ENCODE results near the gene ZNF681.
"Not testable (repeated sequence)": the region's sequence is repeated elsewhere in the genome, so short reads cannot be mapped to it uniquely, and the experiment has no call there.

ZNF681 gene

DNA sequence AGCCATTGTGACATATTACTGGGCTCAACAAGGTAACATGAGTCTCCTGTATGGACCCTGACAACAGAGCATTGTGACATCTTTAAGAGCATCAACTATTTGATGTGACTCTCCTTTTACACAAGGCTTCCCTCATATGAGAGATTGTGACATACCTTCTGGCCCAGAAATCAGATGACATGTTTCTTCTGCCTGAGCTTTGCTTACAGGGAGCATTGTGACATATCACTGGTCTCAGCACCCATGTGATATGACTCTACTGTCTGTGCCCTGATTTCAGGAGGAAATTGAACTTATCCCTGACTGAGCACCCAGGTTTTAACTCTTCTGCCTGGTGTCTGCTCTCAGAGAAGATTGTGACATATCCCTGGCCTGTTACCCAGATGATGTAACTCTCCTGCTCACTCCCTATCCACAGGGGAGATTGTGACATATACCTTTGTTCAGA is 15.9 kb upstream of the ZNF681 start:
- in situ Hi-C loops (cut with MboI; ENCODE audit: low sequenced_read_pairs): no loop called here

DNA sequence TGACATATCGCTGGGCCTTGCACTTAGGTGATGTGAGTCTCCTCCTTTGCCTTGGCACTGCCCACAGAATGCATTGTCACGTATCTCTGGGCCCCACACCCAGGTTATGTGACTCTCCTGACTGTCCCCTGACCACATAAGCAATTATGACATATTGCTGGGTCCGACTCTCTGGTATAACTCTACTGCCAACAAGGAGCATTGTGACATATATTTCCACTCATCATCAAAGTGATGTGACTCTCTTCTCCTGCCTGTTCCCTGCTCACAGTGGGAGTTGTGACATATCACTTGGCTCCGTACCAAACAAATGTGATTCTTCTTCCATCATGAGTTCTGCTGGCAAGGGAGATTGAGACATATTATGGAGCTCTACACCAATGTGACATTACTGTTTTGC is 15.4 kb upstream of the ZNF681 start:
- in situ Hi-C loops (cut with MboI; ENCODE audit: low sequenced_read_pairs): no loop called here

DNA sequence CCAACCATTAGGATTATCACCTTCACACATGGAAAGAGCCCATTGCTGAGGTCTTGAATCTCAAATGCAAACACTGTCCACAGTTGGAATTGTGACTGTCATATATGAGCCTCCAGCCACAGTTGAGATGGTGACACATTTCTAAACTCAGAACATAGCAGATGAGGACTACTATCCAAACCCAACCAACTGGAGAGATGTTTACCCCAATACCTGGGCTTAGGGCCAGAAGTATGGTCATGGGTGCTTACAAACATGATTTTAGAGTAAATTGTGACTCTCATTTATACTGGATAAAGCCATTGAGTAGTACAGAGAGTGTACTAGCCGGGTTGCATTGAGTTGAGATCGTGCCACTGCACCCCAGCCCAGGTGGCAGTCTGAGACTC is 14.0 kb upstream of the ZNF681 start:
- in situ Hi-C loops (cut with MboI; ENCODE audit: low sequenced_read_pairs): no loop called here

DNA sequence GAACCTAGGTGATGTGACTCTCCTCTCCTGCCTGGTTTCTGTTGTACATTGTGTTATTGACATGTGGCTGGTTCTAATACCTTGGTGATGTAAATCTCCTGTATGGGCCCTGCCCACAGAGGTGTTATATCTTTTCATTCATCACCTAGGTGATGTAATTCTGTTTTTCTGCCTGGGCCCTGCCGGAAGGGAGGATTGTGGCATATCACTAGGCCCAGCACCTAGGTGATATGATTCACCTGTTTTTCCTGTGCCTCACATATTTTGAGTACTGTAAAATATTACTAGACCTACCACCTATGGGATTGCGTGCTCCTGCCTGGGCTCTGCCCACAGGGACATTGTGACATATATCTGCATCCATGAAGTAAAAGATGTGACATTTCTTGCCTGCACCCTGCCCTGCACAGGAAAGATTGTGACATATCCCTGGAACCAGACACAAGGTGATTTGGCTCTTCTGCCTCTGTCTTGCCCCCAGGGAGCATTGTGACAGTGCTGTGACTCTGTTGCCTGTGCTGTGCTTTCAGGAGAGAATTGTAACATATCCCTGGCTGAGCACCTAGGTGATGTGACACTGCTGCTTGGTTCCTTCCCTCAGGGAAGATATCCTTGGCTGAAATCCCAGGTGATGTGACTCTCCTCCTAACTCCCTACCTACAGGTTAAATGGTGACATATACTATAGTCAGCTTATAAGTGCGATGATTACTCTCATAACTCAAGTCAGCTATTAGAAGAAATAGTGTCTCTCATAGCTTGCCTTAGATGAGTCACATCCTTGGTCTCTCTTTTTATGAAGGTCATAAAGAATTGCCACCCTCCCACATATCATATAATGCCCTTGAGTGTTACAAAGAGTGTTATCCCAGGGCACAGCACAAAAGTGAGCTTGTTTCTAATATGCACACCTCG is 13.3 kb upstream of the ZNF681 start:
- in situ Hi-C loops (cut with MboI; ENCODE audit: low sequenced_read_pairs): no loop called here

DNA sequence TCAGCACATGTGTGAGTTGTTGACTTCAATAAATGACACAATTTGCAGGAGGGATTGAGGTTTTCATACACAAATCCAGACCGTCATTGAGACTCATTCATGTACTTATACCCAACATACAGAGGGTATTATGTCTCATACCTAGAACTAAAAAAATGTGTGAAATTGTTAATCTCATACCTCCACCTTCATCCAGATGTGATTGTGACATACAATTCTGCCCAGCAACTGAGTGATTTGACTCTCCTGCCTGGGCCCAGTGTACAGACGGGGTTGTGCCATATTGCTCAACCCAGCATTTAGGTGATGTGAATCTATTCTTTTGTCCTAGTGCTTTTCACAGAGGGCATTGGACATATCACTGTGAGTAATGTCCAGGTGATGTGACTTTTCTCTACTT is 12.6 kb upstream of the ZNF681 start:
- in situ Hi-C loops (cut with MboI; ENCODE audit: low sequenced_read_pairs): no loop called here

DNA sequence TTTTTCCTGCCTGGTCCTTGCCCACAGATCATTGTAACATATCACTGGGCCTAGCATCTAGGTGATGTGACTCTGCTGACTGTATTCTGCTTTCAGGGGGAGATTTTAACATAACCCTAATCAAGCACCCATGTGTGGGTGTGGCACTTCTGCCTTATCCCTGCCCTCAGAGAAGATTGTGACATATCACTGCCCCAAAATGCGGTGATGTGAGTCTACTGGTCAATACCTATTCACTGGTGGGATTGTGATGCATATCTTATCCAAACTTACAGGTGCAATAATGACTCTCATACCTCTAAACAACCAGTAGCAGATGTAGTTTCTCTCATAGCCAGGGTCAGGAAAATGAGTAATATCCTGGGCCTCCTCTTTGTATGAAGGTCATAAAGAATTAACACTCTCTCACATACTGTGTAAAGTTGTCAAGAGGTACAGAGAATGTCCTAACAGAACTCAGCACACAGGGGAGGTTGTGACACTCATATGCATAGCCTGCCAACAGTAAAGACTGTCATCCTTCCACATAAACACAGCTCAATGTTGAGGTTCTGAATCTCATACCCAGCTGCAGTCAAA is 12.1 kb upstream of the ZNF681 start:
- in situ Hi-C loops (cut with MboI; ENCODE audit: low sequenced_read_pairs): no loop called here

DNA sequence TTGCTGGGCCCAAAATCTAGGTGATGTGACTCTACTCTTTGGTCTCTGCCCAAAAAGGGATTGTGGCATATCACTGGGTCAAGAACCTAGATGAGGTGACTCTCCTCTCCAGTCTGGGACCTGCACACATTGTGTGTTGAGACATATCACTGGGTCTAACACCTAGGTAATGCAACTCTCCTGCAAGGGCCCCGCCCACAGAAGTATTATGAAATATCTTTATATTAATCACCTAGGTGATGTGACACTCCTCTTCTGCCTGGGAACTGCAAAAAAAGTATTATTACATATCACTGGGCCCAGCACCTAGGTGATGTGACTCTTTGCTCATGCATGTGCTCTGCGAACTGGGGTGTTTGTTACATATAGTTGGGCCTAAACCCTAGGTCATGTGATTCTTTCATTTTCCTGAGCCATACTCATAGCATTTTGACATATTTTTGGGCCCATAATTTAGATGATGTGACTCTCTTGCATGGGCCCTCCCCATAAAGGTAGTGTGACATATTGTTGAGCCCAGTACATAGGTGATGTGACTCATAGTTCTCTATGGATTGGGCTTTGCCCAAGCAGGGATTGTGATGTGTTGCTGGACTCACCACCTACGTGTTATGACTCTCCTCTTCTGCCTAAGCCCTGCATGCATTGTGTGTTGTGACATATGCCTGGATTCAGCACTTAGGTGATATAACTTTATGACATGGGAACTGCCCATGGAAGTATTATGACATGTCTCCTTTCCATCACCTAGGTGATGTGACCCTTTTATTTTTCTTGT is 11.2 kb upstream of the ZNF681 start:
- in situ Hi-C loops (cut with MboI; ENCODE audit: low sequenced_read_pairs): no loop called here

DNA sequence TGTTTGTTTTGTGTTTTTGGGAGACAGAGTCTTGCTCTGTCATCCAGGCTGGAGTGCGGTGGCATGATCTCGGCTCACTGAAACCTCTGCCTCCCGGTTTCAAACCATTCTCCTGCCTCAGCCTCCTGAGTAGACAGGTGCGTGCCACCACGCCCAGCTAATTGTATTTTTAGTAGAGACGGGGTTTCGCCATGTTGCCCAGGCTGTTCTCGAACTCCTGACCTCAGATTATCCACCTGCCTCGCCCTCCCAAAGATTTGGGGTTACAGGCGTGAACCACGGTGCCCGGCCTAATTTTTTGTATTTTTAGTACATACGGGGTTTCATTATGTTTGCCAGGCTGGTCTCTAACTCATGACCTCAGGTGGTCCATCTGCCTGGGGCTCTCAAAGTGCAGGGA is 8.3 kb upstream of the ZNF681 start:
- in situ Hi-C loops (cut with MboI; ENCODE audit: low sequenced_read_pairs): no loop called here

DNA sequence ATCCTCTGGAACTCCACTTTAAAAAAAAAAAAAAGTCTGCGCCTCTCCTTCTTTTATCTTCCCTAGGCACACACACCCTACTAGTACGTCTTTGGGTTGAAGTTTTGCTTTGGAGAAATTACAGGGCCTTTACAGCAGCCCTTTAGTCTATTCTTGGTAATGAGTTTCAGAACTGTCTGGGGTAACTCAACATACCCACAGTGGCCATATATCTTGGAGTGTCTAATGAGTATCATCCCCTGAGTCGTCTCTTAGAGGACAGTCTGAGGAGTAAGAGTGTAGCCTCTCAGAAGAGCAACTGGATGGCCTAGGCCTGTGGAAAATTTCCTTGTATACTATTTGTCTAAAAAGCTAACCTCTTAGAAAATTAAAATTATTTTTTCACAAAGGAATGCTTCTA is 6.1 kb upstream of the ZNF681 start:
- in situ Hi-C loops (cut with MboI; ENCODE audit: low sequenced_read_pairs): no loop called here

DNA sequence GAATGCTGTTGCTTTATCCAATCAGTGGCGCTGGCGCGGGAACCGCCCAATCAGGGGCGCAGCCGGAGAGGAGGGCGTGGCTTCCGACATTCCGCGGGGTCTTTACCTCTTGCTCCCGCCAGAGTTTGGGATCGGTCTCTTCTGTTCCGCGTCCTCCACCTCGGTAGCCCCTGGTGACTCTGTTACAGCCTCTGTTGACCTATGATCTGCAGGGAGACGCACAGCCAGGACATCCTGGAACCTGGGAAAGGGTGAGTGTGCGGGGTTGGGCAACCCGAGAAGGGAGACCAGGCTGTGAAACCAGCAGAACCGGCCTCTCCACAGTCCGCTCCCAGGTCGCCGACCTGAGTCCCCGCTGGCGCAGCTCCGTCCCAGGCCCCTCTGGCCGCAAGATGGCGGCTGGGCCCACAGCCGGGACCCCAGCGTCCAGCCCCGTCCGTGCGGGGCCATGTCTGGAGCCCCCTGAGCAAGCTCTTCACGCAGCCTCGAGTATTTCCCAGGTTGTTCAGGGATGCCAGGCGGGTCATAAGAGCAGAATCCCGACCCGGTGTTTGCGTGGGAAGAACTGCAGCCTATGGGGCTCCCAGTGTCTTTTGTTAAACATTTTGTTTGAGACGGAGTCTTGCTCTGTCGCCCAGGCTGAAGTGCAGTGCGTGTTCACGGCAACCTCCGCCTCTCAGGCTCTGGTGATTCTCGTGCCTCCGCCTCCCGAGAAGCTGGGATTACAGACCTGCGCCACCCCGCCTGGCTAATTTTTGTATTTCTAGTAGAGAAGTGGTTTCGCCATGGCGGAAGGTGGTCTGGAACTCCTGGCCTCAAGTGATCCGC is 4.4 kb upstream of the ZNF681 start:
- in situ Hi-C loops (cut with MboI; ENCODE audit: low sequenced_read_pairs): no loop called here

DNA sequence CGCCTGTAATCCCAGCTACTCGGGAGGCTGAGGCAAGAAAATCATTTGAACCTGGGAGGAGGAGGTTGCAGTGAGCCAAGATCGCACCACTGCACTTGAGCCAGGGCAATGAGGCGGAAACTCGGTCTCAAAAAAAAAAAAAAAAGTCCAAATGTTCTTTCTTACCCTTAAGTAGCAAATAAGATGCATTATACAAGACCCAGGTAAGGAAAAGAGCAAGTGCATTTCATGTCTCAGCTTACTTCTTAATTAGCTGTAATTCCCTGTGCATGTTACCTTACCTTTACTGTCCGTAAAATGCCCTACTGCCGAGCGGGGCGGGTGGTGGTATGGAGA is 3.8 kb upstream of the ZNF681 start:
- in situ Hi-C loops (cut with MboI; ENCODE audit: low sequenced_read_pairs): no loop called here

DNA sequence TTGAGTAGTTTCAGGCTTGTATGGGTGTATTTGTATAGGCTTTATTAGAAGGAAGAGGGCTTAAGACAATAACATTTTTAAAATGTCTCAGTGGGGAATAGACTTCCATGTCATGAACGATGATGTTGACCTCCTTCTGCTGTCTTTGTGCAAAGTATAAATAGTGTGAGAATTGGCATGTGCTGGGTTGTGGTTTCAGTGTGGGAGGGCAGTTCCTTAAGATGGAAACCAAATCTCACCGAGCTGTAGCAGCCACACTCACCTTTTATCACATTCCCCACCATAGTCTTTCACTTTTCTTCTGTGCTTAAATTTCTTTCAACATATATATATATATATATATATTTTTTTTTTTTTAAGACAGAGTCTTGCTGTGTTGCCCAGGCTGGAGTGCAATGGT is 1.6 kb upstream of the ZNF681 start:
- in situ Hi-C loops (cut with MboI; ENCODE audit: low sequenced_read_pairs): not testable (repeated sequence)

DNA sequence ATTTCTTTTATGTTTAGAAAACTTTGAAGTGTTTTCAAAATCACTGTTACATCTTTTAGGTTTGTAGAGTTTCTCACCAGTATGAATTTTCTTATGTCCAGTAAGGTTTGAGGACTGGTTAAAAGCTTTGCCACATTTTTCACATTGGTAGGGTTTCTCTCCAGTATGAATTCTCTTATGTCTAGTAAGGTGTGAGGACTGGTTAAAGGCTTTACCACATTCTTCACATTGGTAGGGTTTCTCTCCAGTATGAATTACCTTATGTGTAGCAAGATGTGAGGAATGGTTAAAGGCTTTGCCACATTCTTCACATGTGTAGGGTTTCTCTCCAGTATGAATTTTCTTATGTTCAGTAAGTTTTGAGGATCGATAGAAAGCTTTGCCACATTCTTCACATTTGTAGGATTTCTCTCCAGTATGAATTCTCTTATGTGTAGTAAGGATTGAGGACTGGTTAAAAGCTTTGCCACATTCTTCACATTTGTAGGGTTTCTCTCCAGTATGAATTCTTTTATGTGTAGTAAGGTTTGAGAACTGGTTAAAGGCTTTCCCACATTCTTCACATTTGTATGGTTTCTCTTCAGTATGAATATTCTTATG is 15.0 kb downstream of the ZNF681 start:
- in situ Hi-C loops (cut with MboI; ENCODE audit: low sequenced_read_pairs): not testable (repeated sequence)

DNA sequence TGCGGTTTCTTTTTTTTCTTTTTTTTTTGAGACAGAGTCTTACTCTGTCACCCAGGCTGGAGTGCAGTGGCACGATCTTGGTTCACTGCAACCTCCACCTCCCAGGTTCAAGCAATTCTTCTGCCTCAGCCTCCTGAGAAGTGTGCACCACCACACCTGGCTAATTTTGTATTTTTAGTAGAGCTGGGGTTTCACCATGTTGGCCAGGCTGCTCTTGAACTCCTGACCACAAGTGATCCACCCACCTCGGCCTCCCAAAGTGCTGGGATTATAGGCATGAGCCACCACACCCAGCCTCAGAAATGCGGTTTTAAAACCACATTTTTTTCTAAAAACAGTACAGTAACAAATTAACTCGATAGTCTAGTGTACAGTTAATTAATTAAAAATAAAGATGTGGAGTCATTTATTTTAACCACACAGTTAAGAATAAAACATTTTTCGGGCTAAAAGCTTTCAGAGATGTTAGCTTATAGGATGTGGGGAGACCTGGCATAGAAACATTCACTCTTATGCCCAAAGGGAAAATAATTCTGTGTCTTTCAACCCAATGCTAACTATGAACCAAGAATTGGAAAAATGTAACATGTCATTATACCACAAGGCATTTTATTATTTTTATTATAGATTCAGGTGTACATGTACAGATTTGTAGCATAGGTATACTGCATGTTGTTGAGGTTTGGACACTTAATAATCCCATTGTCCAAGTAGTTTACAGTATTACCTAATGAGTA is 27.8 kb downstream of the ZNF681 start:
- in situ Hi-C loops (cut with MboI; ENCODE audit: low sequenced_read_pairs): not testable (repeated sequence)

DNA sequence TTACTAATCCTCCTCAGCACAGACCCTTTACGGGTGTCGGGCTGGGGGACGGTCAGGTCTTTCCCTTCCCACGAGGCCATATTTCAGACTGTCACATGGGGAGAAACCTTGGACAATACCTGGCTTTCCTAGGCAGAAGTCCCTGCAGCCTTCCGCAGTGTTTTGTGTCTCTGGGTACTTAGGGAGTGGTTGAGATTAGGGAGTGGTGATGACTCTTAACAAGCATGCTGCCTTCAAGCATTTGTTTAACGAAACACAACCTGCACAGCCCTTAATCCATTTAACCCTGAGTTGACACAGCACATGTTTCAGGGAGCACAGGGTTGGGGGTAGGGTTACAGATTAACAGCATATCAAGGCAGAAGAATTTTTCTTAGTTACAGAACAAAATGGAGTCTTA is 34.5 kb downstream of the ZNF681 start:
- in situ Hi-C loops (cut with MboI; ENCODE audit: low sequenced_read_pairs): not testable (repeated sequence)

DNA sequence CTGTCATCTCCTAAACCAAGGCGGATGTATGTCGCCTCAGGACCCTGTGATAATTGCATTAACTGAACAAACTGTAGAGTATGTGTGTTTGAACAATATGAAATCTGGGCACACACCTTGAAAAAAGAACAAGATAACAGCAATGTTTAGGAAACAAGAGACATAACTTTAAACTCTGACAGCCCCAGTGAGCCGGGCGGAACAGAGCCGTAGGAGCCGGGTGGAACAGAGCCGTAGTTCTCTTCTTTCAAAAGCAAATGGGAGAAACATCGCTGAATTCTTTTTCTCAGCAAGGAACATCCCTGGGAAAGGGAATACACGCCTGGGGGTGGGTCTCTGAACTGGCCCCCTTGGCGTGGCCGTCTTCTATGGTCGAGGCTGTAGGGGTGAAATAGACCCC is 39.9 kb downstream of the ZNF681 start:
- in situ Hi-C loops (cut with MboI; ENCODE audit: low sequenced_read_pairs): no loop called here

DNA sequence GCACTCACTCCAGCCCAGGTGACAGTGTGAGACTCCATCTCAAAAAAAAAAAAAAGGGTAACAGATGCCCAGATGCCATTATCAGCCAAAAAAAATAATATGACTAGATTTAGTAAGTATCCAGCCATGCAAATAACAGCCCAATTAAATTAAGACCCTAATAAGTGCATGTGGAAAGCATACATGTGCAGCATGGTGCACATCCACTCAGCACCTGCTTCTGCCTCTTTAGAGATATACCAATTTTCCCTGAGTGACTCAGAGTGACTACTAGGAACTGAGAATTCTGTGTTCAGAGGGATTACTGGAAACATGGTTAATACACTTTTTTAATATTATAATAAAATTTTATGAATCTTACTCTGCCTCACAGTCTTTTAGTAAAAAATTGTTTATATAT is 41.9 kb downstream of the ZNF681 start:
- in situ Hi-C loops (cut with MboI; ENCODE audit: low sequenced_read_pairs): no loop called here

DNA sequence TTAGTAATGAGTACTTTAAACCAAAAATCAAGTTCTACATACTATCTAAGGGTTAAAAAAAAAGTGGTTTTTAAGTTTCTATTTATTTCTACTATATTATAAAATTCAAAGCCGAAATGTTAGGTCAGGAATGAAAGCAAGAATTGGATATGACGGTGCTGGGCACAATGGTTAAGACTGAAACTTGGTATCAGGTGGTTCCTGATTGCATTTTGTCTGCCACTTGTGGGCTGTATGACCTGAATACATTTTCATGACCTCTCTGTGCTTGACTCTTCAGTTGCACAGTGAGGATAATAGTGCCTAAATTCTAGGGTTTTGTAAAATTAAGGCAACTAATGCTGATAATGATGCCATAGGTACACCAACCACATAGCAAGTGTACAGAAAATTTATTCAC is 49.3 kb downstream of the ZNF681 start:
- in situ Hi-C loops (cut with MboI; ENCODE audit: low sequenced_read_pairs): no loop called here

DNA sequence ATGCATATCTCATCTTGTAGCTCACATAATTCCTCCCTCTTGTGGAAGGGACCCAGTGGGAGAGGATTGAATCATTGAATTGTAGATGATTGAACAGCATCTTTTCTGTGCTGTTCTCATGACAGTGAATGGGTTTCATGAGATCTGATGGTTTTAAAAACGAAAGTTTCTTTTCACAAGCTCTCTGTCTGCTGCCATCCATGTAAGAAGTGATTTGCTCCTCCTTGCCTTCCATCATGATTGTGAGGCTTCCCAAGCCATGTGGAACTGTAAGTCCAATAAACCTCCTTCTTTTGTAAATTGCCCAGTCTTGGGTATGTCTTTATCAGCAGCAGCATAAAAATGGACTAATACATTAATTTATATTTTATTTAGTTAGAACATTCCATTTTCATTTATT is 52.0 kb downstream of the ZNF681 start:
- in situ Hi-C loops (cut with MboI; ENCODE audit: low sequenced_read_pairs): no loop called here

DNA sequence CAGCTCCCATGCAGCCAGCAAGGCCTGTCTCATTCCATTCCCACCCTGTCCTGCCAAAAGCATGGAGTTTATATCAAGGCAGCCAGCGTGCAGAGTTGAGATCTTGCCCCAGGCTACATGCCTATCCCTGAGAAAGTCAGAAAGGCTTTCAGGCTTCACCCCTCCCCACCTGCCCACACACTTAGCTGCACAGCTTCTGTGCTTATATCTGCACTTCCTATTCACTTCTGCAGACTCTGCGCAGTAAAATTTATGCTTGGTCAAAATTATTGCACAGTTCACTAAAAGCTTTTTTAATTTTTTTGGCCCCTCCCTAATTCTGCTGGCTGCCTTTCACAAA is 59.2 kb downstream of the ZNF681 start:
- in situ Hi-C loops (cut with MboI; ENCODE audit: low sequenced_read_pairs): no loop called here
